ENCODE data around the gene ZNF276.
A peak's percentile ranks its signal among the peaks of the same experiment; 100 is the strongest.
"Not testable (repeated sequence)": the region's sequence is repeated elsewhere in the genome, so short reads cannot be mapped to it uniquely, and the experiment has no call there.

ZNF276 gene

DNA sequence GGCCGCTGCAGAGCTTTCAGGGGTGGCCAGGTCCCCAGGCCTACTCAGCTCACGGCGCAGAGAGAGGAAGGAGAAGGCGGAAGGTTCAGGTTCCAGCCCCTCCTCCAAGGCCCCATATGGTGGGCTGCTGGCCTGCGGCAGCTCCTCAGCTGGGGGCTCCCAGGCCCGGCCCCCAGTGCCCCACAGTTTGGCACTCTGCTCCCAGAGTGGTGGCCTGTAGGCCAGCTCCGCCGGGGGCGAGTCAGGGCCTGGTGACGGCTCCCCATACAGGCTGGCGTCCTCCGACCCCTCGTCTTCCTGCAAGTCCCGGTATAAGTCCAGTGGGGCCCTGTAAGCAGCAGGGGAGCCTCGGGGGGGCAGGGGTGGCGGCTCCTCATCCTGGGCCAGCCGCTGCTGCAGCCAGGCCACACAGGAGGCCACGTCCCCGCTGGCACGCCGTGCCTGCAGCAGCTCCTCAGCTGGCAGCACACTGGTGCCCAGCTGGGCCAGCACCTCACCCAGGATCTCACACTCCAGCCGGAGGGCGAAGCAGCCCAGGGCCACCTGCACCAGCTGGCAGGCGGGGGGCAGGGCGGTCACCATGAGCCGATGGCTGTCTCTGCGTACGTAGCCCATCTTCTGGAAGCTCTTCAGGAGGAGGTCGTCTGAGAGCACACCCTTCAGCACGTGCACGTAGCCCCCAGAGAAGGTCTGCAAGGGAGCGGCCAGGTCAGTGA lies 23.6 kb upstream of the ZNF276 start:
- H3K4me3 ChIP-seq (ENCODE audit: low read length) = no peak overlapping the region
- TF ChIP-seq, protein P1, sequence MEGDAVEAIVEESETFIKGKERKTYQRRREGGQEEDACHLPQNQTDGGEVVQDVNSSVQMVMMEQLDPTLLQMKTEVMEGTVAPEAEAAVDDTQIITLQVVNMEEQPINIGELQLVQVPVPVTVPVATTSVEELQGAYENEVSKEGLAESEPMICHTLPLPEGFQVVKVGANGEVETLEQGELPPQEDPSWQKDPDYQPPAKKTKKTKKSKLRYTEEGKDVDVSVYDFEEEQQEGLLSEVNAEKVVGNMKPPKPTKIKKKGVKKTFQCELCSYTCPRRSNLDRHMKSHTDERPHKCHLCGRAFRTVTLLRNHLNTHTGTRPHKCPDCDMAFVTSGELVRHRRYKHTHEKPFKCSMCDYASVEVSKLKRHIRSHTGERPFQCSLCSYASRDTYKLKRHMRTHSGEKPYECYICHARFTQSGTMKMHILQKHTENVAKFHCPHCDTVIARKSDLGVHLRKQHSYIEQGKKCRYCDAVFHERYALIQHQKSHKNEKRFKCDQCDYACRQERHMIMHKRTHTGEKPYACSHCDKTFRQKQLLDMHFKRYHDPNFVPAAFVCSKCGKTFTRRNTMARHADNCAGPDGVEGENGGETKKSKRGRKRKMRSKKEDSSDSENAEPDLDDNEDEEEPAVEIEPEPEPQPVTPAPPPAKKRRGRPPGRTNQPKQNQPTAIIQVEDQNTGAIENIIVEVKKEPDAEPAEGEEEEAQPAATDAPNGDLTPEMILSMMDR (conservative IDR thresholded peaks at IDR 0.05; ENCODE audit: low read depth, low read length) = no peak
- no peak for DNase-seq (ENCODE audit: low read depth)

DNA sequence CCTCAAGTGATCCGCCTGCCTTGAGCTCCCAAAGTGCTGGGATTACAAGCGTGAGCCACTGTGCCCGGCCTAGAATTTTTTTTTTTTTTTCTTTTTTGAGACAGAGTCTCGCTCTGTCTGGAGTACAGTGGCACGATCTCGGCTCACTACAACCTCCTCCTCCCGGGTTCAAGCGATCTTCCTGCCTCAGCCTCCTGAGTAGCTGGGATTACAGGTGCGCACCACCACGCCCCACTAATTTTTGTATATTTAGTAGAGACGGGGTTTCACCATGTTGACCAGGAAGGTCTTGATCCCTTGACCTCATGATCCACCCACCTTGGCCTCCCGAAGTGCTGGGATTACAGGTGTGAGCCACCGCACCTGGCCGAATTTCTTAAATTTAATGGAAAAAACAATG lies 22.6 kb upstream of the ZNF276 start:
- not testable (repeated sequence) for H3K4me3 ChIP-seq (ENCODE audit: low read length); DNase-seq (ENCODE audit: low read depth)

DNA sequence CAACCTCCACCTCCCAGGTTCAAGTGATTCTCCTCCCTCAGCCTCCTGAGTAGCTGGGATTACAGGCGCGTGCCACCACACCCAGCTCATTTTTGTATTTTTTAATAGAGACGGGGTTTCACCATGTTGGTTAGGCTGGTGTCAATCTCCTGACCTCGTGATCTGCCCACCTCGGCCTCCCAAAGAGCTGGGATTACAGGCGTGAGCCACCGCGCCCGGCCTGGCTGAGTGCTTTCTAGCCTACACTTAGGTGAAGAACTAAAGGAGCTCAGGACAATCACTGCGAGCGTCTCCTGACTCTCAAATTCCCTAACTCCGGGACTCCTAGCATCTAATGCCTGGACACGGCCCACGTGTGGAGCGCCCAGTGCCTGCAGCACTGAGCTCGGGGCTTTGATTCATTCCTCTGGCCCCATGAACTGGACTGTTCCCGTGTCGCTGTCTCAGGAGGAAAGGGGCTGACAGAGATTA lies 21.7 kb upstream of the ZNF276 start:
- DNase-seq (ENCODE audit: low read depth) = not testable (repeated sequence)
- peak overlapping the region; percentile 31 for H3K4me3 ChIP-seq (ENCODE audit: low read length)

DNA sequence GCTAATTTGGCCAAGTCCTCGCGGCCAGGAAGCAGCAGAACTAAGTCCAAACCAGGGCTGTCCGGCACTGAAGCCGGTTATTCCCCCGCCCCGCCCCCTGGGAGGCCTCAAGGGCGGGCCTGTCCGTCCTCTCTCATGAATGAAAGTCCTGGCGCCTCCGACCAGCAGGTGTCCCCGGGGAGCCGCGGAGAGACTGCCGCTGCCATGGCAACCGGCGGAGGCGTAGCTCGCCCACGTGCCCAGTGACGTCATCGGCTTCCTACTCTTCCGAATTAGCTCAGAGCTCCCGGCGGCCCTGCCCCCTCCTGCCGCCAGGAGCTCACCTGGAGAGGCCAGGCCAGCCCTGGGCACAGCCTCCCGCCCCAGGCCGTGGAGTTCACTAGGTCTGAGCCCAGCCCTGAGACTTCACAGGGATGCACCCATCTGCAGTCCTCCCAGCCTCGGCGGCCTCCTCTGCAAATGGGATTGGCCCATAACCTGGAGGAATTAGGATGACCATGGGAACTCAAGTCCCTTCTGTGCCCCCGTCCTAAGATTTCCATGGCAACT lies 21.2 kb upstream of the ZNF276 start:
- DNase-seq (ENCODE audit: low read depth) = peak; percentile 91
- H3K4me3 ChIP-seq (ENCODE audit: low read length) = peak overlapping the region; percentile 70
- TF ChIP-seq, protein P1 (conservative IDR thresholded peaks at IDR 0.05; ENCODE audit: low read depth, low read length) = peak; percentile 75

DNA sequence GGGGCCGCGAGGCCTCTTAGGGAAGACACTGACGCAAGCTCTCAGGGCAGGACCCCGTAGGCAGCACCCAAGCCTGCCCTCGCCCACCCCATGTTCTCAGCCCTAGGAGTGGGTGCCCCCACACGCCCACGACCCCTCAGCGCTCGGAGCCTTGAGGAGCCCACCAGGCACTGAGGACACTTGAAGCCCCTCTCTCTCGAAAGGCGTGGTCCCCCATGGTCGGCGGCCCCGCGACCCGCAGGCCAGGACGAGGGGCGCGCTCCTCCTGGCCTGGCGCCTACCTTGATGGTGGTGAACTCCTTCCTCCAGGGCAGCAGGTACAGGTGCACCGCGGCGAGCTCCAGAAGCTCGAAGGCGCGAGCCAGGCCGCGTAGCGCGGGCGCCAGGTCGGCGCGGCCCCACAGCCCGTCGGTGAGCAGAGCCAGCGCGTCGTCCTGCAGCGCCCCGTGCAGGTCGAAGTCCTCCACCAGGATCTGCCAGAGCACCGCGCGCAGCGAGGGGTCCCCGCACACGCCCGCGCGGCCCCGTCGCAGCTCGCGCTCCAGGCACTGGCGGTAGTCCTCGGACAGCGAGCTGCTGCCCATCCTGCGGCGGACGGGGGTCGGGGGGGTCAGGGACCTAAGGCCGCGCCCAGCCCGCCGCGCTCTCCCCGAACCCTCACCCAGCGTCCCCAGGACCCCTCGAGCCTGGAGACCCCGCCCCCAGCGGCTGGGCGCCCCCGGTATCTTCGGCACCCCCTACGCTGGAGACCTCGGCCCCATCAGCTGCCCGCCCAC lies 20.5 kb upstream of the ZNF276 start:
- no peak for DNase-seq (ENCODE audit: low read depth)
- H3K4me3 ChIP-seq (ENCODE audit: low read length) = peak overlapping the region; percentile 70
- TF ChIP-seq, protein P1 (conservative IDR thresholded peaks at IDR 0.05; ENCODE audit: low read depth, low read length) = peak; percentile 39

DNA sequence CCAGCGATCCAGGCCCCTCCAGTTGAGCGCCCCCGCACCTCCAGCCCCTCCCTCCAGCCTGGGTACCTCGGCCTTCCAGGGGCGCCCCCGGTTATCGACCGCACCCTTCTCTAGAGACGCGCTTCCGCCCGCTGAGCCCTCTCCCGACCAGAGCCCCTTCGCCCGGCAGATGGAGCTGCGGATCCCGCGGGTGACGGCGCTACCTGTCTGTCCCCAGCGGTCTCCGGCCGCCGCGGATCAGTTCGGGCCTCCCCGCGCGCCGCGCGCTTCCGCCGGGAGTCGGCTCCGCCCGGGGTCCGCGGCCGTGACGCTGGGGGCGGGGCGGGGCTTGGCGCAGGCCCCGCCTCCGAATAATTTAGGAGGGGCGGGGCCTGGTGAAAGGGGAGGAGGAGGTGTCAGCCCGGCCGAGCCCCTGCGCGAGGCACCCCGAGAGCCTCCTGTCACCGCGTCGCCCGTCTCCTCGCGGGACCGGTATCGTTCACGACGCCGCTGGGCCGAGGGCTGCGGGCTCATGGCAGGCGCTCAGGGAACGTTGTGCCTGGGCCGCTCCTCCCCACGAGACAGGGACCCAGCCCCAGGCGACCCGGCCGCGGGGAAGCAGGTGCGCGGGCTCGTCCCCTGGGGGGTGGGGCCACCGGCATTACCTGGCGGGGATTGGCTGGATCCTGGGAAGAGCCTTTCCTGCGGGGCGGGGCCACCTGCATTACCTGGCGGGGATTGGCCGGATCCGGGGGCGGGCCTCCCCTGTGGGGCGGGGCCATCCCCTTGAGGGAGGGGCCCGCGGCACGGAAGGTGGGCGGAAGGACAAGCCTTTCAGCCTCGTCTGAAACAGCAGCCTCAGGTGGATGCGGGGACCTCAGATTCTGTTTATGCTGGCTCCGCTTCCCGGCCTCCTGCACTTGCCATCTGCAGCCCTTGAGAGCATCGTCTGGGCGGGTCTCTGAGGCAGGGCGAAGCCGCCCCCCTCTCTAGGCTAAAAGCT lies 19.6 kb upstream of the ZNF276 start, which contains the start of gene SPATA2L:
Gene SPATA2L, minus strand, starts transcription at position 281 of the 982 bp plus-strand sequence. CDS start 473 bp downstream, outside the sequence.
- TF ChIP-seq, protein P1 (conservative IDR thresholded peaks at IDR 0.05; ENCODE audit: low read depth, low read length) = no peak
- DNase-seq (ENCODE audit: low read depth) = no peak
- H3K4me3 ChIP-seq (ENCODE audit: low read length) = peak within 1 kb of the TSS; percentile 70

DNA sequence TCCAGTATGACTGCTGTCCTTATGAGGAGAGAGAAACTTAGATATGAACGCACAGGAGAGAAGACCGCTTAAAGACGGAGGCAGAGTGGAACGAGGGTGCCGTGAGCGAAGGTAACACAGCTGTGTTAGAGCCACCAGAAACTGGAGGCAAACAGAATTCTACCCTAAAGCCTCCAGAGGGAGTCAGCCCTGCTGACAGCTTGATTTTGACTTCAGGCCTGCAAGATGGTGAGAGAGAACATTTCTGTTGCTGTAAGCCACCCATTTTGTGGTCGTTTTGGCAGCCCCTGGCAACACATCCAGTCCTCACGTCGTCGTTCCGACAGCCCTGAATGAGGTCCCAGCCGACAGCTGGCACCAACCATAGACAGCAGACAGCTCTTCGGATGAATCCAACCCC lies 17.1 kb upstream of the ZNF276 start:
- TF ChIP-seq, protein P1 (conservative IDR thresholded peaks at IDR 0.05; ENCODE audit: low read depth, low read length) = no peak
- DNase-seq (ENCODE audit: low read depth) = no peak
- no peak overlapping the region for H3K4me3 ChIP-seq (ENCODE audit: low read length)
